NCI-H2227 (cell line): ENCODE data around the gene COL4A3.

Source experiments
- DNase-seq: peaks from one replicate; lab custom pipeline; 2025; ENCODE audit not compliant: unreplicated experiment; lab: John Stamatoyannopoulos, UW

Gene COL4A3

GRCh38 chr2:227154986-227155774 is 9.2 kb upstream of the COL4A3 start:
- DNase-seq, result no peak

GRCh38 chr2:227160164-227160563 is 4.3 kb upstream of the COL4A3 start:
- DNase-seq, result no peak

GRCh38 chr2:227161947-227162346 is 2.5 kb upstream of the COL4A3 start:
- no peak for DNase-seq

DNA sequence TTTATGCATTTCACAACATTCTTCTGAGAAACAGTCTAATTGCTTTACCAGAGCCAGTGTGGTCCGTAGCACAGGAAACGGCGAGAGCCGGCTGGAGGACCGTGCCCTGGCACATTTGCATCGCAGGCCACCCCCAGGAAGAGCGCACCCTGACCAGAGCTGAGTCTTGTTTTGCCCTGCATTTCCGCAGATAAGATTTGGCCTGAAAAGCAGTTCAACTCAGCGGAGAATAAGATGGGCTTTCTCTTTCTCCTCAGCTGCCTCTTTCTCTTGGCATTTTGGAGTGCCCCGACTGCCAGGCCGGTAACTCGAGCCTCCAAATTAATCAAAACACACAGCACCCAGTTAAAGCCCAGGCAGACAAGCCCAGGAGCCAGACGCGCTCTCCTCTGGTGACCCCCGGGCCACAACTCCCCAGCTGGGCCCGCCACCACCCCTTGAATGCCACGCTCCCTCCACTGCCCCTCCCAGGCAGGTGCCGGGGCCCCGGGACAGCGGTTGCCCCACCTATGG is 883 bp upstream of the COL4A3 start:
- no peak for DNase-seq

DNA sequence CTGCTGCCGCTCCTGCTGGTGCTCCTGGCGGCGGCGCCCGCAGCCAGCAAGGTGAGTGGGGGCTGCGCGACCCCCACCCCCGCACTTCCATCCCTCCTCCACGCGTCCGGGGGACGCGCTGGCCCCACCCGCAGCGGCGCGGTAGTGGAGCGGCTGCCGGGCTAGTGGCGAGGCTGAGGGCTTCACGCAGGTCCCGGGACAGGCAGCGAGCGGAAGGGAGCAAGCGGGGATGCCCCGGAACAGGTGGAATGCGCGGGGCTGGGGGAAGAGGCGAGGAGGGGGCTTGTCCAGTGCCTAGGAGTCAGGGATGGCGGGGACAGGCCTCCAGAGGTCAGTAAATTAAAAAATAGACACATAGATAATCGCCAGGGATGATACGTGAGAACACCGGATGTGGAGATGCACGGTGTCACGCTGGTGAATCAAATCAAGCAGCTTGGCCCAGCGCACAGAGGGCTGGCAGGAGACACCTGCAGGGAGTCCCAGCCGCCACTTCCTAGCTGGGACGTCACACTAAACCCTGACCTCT is 403 bp downstream of the COL4A3 start:
- no peak for DNase-seq

GRCh38 chr2:227171779-227172178 is 7.4 kb downstream of the COL4A3 start:
- peak; percentile 30 for DNase-seq

DNA sequence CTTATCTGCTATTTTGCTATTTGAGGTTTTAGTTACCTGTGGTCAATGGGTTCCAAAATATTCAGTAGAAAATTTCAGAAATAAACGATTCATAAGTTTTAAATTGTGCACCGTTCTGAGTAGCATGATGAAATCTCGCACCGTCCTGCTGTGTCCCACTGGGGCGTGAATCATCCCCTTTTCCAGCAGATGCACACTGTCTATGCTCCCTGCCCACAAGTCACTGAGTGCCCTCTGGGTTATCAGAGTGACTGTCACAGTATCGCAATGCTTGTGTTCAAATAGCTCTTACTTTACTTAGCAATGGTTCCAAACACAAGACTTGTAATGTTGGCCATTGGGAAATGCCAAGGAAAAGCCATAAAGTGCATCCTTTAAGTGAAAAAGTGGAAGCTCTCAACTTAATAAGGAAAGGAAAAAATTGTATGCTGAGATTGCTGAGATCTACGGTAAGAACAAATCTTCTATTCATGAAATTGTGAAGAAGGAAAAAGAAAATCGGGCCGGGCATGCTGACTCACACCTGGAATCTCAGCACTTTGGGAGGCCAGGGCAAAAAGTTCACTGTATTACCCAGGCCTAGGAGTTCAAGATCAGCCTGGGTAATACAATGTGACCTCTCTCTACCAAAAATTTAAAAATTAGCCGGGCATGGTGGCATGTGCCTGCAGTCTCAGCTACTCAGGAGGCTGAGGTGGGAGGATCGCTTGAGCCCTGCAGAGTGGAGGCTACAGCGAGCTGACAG is 13.3 kb downstream of the COL4A3 start:
- no peak for DNase-seq

GRCh38 chr2:227179988-227180685 is 15.7 kb downstream of the COL4A3 start:
- DNase-seq, result no peak

DNA sequence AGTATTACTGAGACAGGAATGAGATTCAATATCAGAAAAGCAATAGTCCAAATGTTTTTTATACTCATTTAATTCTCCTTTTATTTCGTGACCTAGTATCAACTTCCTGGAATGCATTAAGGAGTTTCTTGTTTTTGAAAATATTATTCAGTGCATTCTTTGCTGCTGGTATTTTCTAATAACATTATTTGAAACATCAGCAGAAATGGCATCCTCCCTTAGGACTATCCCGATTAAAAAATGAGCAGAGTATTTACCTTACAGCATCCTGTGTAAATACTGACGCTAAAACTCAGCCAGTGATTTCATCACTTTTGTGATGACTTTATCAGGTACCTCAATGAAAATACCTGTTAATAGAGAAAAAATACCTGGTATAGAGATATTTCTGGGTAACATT is 16.3 kb downstream of the COL4A3 start:
- no peak for DNase-seq

- no peak for DNase-seq
Measured at GRCh38 chr2:227182765-227183164, 18.3 kb downstream of the COL4A3 start.

DNA sequence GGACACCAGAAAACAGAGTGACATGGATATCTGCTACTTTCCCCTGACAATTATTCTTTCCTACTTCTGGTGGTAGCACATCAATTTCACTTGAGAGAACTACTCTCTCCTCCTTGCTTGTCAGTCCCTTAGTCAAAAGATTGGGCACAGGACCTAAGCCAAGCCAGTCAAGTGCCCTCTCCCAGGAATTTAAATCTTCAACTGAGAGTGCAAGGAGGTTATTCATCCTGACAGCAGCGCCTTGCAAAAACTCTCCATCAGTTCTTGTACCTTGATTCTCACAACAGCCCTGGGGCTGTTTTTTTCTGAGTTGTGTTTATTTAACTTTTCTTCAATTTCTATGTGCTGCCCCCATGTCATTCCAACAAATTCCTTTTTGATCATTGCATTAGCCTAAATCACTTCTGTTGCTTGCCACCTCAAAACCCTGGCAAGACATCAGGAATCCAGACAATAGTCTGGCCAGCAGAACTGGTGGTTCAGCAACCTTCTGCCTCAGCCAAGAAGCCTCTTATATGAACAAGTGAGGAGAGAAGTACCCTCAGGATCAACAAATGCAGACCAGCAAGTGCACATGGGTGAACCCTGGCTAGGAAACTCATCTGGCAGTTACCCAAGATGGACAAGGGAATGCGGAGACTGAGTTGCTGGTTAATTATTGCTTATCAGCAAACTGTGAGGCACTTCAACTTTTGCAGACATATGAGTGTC is 19.4 kb downstream of the COL4A3 start:
- DNase-seq, result no peak

- no peak for DNase-seq
Measured at GRCh38 chr2:227185615-227186232, 21.3 kb downstream of the COL4A3 start.

DNA sequence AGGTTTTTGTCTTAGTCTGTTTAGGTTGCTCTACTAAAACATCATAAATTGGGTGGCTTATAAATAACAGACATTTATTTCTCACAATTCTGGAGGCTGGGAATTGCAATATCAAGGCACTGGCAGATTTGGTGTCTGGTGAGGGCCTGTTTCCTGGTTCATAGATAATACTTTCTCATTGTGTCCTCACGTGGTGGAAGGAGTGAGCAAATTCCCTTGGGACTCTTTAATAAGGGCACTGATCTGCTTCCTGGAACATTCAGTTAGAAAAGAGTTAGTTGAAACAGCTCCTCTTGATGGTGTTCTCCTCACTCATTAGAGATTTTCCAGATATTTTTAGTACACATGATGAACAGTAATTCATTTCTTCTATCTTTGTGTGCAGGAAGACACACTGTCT is 22.3 kb downstream of the COL4A3 start:
- DNase-seq, result no peak

DNA sequence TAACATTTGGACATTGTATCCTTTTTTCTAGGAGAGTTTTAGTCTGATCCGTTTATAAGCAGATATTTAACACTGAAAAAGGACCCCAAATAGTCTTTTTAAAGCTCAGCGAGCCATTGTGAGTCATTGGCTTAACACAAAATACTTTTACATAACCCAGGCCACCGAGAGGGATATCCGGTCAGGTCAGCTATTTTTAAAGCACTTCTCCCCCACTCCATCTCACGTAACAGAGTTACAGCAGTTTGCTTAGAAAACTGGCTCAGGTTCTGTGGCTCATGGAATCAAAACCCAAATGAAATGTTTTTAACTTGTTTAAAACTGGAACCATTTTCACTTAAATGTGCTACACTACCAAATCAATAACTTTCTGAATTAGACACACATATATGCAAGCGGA is 23.9 kb downstream of the COL4A3 start:
- no peak for DNase-seq

- DNase-seq, result no peak
Measured at GRCh38 chr2:227191367-227191766, 26.9 kb downstream of the COL4A3 start.

GRCh38 chr2:227192491-227192890 is 28.1 kb downstream of the COL4A3 start:
- DNase-seq, result no peak

DNA sequence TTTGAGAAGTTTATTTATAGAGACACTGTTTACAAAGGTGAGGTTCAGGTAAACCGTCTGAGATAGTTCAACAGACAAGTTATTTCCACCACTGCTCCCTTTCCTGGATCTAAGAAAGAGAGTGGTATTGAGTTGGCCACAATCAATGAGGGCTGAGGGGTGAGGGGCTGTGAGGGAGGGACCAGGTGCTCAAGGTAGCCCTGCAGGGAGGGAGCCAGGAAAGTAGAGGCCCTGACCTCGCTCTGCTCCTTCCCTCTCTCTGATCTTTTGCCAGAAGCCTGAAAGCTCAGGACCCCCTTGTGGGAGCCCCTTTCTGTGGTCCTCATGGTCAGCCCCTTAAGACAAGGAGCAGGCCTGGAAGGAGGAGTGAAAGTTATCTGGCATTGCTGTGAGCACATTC is 29.8 kb downstream of the COL4A3 start:
- no peak for DNase-seq

DNA sequence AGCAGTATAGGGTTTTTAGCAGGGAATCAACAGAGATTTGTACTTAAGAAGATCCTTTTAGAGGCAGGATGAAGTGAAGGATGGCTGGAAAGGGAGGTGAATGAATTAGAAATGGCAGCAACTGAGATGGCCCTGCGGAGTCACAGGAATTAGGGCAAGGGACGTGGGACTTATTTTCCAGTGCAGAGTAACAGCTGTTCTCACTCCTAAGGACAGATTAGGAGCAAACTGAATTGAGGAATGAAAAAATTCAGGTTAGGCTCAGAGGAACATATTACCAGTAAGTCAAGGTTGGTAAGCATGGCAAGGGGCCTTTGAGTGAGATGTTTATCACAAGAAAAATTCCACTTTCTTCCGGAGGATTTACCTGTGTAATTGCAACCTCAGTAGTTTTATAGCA is 34.4 kb downstream of the COL4A3 start:
- no peak for DNase-seq

- no peak for DNase-seq
Measured at GRCh38 chr2:227201771-227202170, 37.3 kb downstream of the COL4A3 start.

GRCh38 chr2:227204452-227204851 is 40.0 kb downstream of the COL4A3 start:
- DNase-seq, result no peak
